Thoracic aorta (tissue), 2 donors: ENCODE data around the gene SLC37A4. TPM values are rescaled to one million over a fixed set of nuclear protein-coding genes. Genes with fewer than 3 reads are reported as not detected.
"Not testable (repeated sequence)": the region's sequence is repeated elsewhere in the genome, so short reads cannot be mapped to it uniquely, and the experiment has no call there.

Source experiments
- ATAC-seq: fragments of 150-250 bp; one replicate; pipeline ENCODE4 v1.8.0; 2017; ENCODE audit warnings: low read depth; ENCODE audit not compliant: insufficient number of reproducible peaks, low FRiP score
- DNase-seq: peaks from one replicate; pipeline ENCODE4 v3.0.0-alpha.2; 2020; ENCODE audit warnings: low spot score
- H3K27ac ChIP-seq, 2 donors: fragments of 200-600 bp; sonication (generic); 1 replicate in 1 of 2; 2 replicates in 1 of 2; pipeline ENCODE4 v1.5.1; 2016; ENCODE audit warnings: mild to moderate bottlenecking in 2 of 2, moderate library complexity in 2 of 2
- H3K27me3 ChIP-seq: fragments of 200-600 bp; sonication (generic); replicated peaks from 2 replicates; pipeline ENCODE4 v1.6.0; 2016; ENCODE audit warnings: mild to moderate bottlenecking; ENCODE audit not compliant: insufficient read depth
- H3K36me3 ChIP-seq: fragments of 200-600 bp; sonication (generic); one replicate; pipeline ENCODE4 v1.5.1; 2016
- H3K4me1 ChIP-seq, 2 donors: fragments of 200-600 bp; sonication (generic); 1 replicate in 1 of 2; 2 replicates in 1 of 2; pipeline versions ENCODE4 v1.5.1 to v1.6.0; 2016; ENCODE audit warnings: low read depth in 2 of 2, mild to moderate bottlenecking in 1 of 2; ENCODE audit not compliant: control insufficient read depth in 1 of 2
- H3K4me3 ChIP-seq: fragments of 200-600 bp; sonication (generic); 2 replicates; pipeline ENCODE4 v1.5.1; 2016; ENCODE audit warnings: mild to moderate bottlenecking
- H3K9me3 ChIP-seq: fragments of 200-600 bp; sonication (generic); 2 replicates; pipeline ENCODE4 v1.5.1; 2016
- CTCF ChIP-seq: fragments of 200-600 bp; sonication (generic); IDR thresholded peaks from one replicate; pipeline ENCODE4 v1.5.1; 2019; ENCODE audit warnings: antibody characterized with exemption
- total RNA-seq, 2 donors: library from RNA; depleted of rRNA; stranded (reverse); fragments of >200 nt; gene quantifications; one replicate each; pipeline versions ENCODE4 v1.1.0 to v1.2.3, GENCODE V29; 2016

The SLC37A4 gene
- total RNA-seq, 2 donors from 2014 or later: 12.5 to 15.0 TPM

DNA sequence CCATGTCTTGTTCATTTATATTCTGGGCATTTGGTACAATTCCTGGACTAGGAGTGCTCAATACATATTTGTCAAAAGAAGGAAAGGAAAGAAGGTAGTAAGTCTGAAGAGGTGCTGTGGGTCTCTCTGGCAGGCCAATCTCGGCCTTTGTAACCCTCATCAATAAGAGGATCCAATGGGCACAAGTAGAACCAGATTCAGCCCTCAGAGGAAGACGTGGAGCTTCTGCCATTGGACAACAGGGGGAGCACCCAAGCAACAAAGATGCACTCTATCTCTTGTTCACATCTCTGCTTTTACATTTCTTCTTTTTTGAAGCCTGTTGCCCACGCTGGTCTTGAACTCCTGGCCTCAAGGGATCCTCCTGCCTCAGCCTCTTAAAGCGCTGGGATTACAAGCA, 34.7 kb upstream of the SLC37A4 start:
- H3K9me3 ChIP-seq: no peaks in the 10 kb centered on the region
- H3K27me3 ChIP-seq: no peaks in the 10 kb centered on the region
- H3K36me3 ChIP-seq: peaks cover 4% of the 10 kb centered on the region
- H3K4me3 ChIP-seq: no peak overlapping the region
- ATAC-seq (no peak), DNase-seq (no peak)
- no peak overlapping the region for H3K27ac ChIP-seq
- H3K4me1 ChIP-seq: peaks cover 18 to 42% of the 10 kb centered on the region in 2 donors
- no peak for TF ChIP-seq CTCF

- no peaks in the 10 kb centered on the region for H3K9me3 ChIP-seq
- H3K27ac ChIP-seq: peak overlapping the region in 1 of 2 donors; percentile 61
- no peak overlapping the region for H3K4me3 ChIP-seq
- DNase-seq (no peak), ATAC-seq (no peak)
- H3K4me1 ChIP-seq: peaks cover 15 to 36% of the 10 kb centered on the region in 2 donors
- H3K27me3 ChIP-seq: no peaks in the 10 kb centered on the region
- TF ChIP-seq CTCF: no peak
- no peaks in the 10 kb centered on the region for H3K36me3 ChIP-seq
Observed at GRCh38 chr11:119062779-119063178, 32.1 kb upstream of the SLC37A4 start.

DNA sequence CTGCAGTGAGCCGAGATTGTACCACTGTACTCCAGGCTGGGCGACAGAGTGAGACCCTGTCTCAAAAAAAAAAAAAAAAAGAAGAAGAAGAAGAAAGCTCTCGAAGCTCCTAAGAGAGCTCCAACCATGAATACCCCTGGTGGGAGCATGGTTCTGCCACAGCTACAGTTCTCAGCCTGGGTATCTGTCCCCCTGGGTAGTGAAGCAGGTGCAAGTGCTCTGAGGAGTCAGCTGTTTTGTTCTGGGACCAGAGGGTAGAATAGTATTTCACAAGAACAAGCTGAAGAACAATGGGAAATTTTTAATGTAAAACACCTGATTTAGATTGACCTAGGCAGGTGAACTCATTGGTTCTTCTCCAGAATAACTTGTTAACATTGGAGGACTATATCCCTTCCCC, 30.6 kb upstream of the SLC37A4 start:
- no peaks in the 10 kb centered on the region for H3K9me3 ChIP-seq
- no peak for TF ChIP-seq CTCF
- no peak for ATAC-seq

DNA sequence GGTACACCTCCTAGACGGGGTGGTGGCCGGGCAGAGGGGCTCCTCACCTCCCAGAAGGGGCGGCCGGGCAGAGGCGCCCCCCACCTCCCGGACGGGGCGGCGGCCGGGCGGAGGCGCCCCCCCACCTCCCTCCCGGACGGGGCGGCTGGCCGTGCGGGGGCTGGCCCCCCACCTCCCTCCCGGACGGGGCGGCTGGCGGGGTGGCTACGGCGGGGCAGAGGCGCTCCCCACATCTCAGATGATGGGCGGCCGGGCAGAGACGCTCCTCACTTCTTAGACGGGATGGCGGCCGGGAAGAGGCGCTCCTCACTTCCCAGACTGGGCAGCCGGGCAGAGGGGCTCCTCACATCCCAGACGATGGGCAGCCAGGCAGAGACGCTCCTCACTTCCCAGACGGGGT, 28.5 kb upstream of the SLC37A4 start:
- H3K27ac ChIP-seq, H3K36me3 ChIP-seq, H3K4me3 ChIP-seq, H3K27me3 ChIP-seq, DNase-seq, H3K9me3 ChIP-seq, ATAC-seq: not testable (repeated sequence)
- H3K4me1 ChIP-seq: peaks cover 16 to 37% of the 10 kb centered on the region in 2 donors

More for the DNA sequence above, 30.6 kb upstream of the SLC37A4 start:
- H3K27ac ChIP-seq: no peak overlapping the region
- no peak overlapping the region for H3K4me3 ChIP-seq
- H3K36me3 ChIP-seq: no peaks in the 10 kb centered on the region
- H3K4me1 ChIP-seq: peaks cover 9 to 29% of the 10 kb centered on the region in 2 donors
- H3K27me3 ChIP-seq: no peaks in the 10 kb centered on the region
- DNase-seq: no peak

DNA sequence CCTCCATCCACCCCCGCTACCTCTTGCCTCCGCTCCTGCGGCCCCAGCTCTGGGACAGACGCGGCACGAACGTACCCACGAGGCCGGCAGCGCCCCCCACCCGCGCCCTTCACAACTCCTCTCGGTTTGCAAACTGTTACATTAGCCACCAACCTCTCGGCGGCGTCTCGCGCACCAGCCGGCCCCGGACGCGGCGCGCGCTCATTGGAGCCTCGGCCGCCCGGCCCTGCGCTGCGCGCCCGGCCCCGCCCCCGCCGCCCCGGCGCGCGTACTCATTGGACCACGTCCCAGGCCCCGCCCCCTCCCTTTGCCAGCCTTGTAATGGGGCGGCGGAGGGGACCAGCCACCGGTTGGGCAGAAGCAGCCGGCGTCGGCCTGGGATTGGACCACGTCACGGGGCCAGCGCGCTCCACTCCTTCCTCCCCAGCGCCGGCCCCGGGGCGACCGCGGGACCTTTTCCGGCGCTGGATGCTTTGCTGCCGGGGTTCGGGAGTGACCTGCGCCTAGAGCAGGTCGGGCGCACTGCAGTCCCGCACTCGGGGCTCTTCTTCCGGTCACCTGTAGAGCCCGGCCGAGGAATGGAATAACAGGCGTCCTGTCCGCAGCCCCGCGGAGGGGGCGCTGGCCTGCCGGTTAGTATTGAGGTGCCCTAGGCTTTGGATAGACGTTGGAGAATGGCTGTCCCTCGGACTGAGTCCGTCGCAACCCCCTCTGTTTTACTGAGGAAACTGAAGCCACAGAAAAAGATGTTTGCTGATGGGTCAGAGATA, 26.5 kb upstream of the SLC37A4 start, which contains the start of gene HYOU1:
HYOU1 (minus strand) TSS at position 206 of the 770 bp plus-strand sequence. CDS start 1,045 bp downstream, outside the sequence.
- no peaks in the 10 kb centered on the region for H3K27me3 ChIP-seq
- peaks cover 13% of the 10 kb centered on the region for H3K36me3 ChIP-seq
- TF ChIP-seq CTCF: no peak
- H3K4me1 ChIP-seq: peaks cover 16 to 25% of the 10 kb centered on the region in 2 donors
- no peaks in the 10 kb centered on the region for H3K9me3 ChIP-seq
- H3K4me3 ChIP-seq: peak within 1 kb of the TSS; percentile 81
- ATAC-seq (peak; percentile 95), DNase-seq (peak; percentile 96)
- peak within 1 kb of the TSS; percentile 87 to 96 for H3K27ac ChIP-seq
